ENCODE measurements around the gene SNX10. TPM values are rescaled to one million over a fixed set of nuclear protein-coding genes. Genes with fewer than 3 reads are reported as not detected.

SNX10 gene
- total RNA-seq, 1 donor from 2014 or later, result 13.8 TPM

DNA sequence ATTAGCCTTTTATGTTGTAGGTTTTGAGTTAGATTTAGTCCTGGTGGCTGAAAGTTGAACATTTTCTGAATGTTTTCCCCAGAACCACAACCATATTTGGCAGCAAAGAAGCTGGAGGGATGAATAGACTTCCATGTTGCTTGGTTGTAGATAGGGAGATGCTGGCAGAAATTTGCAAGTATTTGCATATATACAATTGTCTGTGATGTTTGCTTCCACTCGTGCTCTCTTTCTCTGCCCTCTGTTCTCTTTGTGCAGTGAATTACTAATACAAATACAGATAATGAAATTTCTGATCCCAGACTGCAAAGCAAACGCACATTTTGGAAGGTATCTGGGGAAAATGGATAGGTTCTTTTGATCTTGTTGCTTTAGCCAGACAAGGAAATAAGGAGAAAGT lies 96.1 kb downstream of the SNX10 start:
- Mint-ChIP-seq H3K4me3 (ENCODE audit: unreplicated experiment) (no peak overlapping the region), H3K9me3 (ENCODE audit: unreplicated experiment) (no peaks in the 10 kb centered on the region), H3K27ac (ENCODE audit: unreplicated experiment) (no peak overlapping the region), H3K36me3 (ENCODE audit: low read depth, unreplicated experiment) (no peaks in the 10 kb centered on the region), H3K27me3 (ENCODE audit: unreplicated experiment) (no peaks in the 10 kb centered on the region), H3K4me1 (ENCODE audit: unreplicated experiment) (peaks cover 7% of the 10 kb centered on the region)
- TF ChIP-seq, protein P1, sequence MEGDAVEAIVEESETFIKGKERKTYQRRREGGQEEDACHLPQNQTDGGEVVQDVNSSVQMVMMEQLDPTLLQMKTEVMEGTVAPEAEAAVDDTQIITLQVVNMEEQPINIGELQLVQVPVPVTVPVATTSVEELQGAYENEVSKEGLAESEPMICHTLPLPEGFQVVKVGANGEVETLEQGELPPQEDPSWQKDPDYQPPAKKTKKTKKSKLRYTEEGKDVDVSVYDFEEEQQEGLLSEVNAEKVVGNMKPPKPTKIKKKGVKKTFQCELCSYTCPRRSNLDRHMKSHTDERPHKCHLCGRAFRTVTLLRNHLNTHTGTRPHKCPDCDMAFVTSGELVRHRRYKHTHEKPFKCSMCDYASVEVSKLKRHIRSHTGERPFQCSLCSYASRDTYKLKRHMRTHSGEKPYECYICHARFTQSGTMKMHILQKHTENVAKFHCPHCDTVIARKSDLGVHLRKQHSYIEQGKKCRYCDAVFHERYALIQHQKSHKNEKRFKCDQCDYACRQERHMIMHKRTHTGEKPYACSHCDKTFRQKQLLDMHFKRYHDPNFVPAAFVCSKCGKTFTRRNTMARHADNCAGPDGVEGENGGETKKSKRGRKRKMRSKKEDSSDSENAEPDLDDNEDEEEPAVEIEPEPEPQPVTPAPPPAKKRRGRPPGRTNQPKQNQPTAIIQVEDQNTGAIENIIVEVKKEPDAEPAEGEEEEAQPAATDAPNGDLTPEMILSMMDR (IDR thresholded peaks at IDR 0.05; ENCODE audit: unreplicated experiment), result no peak
- DNase-seq (ENCODE audit: low spot score), result no peak

DNA sequence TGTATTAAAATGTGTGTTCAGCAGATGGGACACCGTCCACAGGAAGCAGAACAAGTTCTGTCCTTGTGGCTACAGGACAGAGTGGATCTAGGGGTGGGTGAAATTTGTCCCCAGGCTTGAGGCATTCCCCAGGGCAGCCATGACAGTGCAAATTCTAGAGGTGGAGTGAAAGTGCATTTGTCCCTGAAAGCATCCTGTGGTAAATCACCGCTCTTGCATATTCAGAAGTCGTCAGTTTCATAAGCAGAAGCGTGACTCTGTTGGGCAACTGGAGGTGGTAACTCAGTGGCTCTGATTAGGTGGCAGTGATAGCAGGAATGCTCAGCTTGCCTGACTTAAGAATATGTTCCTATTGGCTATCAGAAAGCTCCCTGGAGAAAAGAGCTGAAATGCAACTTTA lies 96.6 kb downstream of the SNX10 start:
- TF ChIP-seq, protein P1 (IDR thresholded peaks at IDR 0.05; ENCODE audit: unreplicated experiment), result no peak
- Mint-ChIP-seq H3K4me3 (ENCODE audit: unreplicated experiment) (no peak overlapping the region), H3K27me3 (ENCODE audit: unreplicated experiment) (no peaks in the 10 kb centered on the region), H3K36me3 (ENCODE audit: low read depth, unreplicated experiment) (no peaks in the 10 kb centered on the region), H3K27ac (ENCODE audit: unreplicated experiment) (no peak overlapping the region), H3K4me1 (ENCODE audit: unreplicated experiment) (peaks cover 7% of the 10 kb centered on the region), H3K9me3 (ENCODE audit: unreplicated experiment) (no peaks in the 10 kb centered on the region)
- no peak for DNase-seq (ENCODE audit: low spot score)

DNA sequence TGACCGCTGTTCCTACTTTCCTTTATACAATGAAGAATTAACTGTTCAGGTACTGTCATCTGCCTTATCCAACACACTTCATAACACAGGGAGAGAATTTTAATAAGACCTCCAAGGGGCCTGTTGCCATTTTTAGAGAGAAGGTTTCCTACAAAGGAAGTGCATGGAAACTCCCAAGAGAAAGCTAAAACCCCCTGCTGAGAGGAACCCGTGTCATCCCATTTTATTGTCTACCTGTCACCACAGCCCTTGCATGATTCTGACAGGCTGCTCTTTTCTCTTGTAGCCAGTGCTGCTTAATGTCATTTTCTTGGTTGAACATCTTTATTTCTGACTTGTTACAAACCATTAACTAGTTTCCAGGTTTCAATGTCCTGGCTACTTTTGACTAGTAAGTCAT lies 98.4 kb downstream of the SNX10 start:
- Mint-ChIP-seq H3K4me3 (ENCODE audit: unreplicated experiment) (no peak overlapping the region), H3K27ac (ENCODE audit: unreplicated experiment) (no peak overlapping the region), H3K4me1 (ENCODE audit: unreplicated experiment) (peaks cover 7% of the 10 kb centered on the region), H3K27me3 (ENCODE audit: unreplicated experiment) (no peaks in the 10 kb centered on the region), H3K36me3 (ENCODE audit: low read depth, unreplicated experiment) (no peaks in the 10 kb centered on the region), H3K9me3 (ENCODE audit: unreplicated experiment) (no peaks in the 10 kb centered on the region)
- TF ChIP-seq, protein P1 (IDR thresholded peaks at IDR 0.05; ENCODE audit: unreplicated experiment), result no peak
- DNase-seq (ENCODE audit: low spot score), result no peak

GRCh38 chr7:26393818-26394217 lies 102.2 kb downstream of the SNX10 start:
- TF ChIP-seq, protein P1 (IDR thresholded peaks at IDR 0.05; ENCODE audit: unreplicated experiment), result no peak
- Mint-ChIP-seq H3K27ac (ENCODE audit: unreplicated experiment) (no peak overlapping the region), H3K4me1 (ENCODE audit: unreplicated experiment) (peaks cover 9% of the 10 kb centered on the region), H3K4me3 (ENCODE audit: unreplicated experiment) (no peak overlapping the region), H3K9me3 (ENCODE audit: unreplicated experiment) (no peaks in the 10 kb centered on the region), H3K36me3 (ENCODE audit: low read depth, unreplicated experiment) (no peaks in the 10 kb centered on the region), H3K27me3 (ENCODE audit: unreplicated experiment) (peaks cover 5% of the 10 kb centered on the region)
- DNase-seq (ENCODE audit: low spot score), result no peak

DNA sequence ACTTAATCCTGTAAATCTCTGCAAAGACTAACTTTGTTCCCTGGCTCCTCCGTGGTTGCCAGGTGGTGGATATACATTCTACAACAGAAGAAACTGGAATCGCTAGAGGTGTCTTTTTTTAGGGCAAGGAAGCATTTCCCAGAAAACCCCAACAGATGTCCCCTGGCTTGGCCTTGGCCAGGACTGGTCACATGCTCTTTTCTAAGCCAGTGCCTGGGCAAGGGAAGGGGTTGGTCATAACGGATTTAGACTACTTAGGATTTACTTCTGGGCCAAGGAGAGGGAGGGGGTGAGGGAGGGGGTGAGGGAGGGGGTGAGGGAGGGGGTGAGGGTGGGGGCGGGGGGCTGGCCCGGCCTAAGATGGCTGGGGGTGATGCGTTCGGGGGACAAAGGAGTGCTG lies 105.7 kb downstream of the SNX10 start:
- H3K4me1 Mint-ChIP-seq (ENCODE audit: unreplicated experiment), result peaks cover 10% of the 10 kb centered on the region
- no peaks in the 10 kb centered on the region for H3K36me3 Mint-ChIP-seq (ENCODE audit: low read depth, unreplicated experiment)
- TF ChIP-seq, protein P1 (IDR thresholded peaks at IDR 0.05; ENCODE audit: unreplicated experiment), result no peak
- peaks cover 9% of the 10 kb centered on the region for H3K27me3 Mint-ChIP-seq (ENCODE audit: unreplicated experiment)
- H3K9me3 Mint-ChIP-seq (ENCODE audit: unreplicated experiment), result no peaks in the 10 kb centered on the region
- H3K4me3 Mint-ChIP-seq (ENCODE audit: unreplicated experiment), result peak overlapping the region; percentile 88
- no peak for DNase-seq (ENCODE audit: low spot score)
- H3K27ac Mint-ChIP-seq (ENCODE audit: unreplicated experiment), result no peak overlapping the region

All from endothelial cell (in vitro differentiated cells).